HFF-Myc (cell line): ENCODE measurements around the gene DSG1.
"Not testable (repeated sequence)": the region's sequence is repeated elsewhere in the genome, so short reads cannot be mapped to it uniquely, and the experiment has no call there.

ENCODE experiments used
- DNase-seq: peaks from one replicate; pipeline ENCODE4 v3.0.0-alpha.2; 2011; ENCODE audit warnings: low read depth; ENCODE audit errors: extremely low read depth
- H3K4me3 ChIP-seq: replicated peaks from 2 replicates; pipeline ENCODE4 v1.5.1; 2011; ENCODE audit warnings: low read depth, mild to moderate bottlenecking, control low read depth, low read length
- TF ChIP-seq, protein P1 (sequence below): IDR thresholded peaks from 2 replicates; pipeline ENCODE4 v1.5.1; 2012; ENCODE audit warnings: mild to moderate bottlenecking, low read depth, low read length, control low read depth; ENCODE audit errors: missing control alignments

The DSG1 gene

DNA sequence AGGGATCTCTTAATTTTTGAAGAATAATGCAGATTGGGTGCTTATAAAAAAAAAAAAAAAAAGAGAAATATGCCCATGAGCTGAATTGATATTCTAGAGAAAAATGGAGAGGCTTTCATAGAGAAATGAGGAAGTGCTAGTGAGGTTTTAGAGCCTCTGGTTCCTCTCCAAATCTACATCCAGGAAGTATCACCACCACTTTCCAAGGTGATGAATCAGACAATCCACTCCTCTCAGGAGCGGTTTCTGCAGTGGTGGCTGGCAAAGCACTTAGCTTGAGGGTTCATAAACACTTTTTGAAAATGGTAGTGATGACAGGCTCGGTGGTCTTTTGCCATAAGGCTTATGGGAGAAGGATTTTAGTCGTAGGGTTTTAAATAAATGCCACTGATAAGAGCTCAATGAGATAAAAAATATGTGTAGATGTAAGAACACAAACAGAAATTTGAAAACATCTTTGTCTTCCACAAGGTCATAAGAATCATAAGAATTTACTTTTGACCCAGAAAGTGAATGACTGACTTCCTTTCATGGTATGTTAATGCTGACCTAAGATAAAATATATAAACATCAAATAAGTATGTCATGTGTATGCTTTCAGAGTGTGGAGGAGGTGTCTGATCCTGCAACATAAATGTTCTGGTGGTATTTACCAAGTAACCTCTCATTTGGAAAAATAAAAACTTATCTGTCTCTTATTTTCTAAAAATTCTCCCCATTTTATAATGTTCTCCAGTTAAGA lies 42.1 kb upstream of the DSG1 start:
- DNase-seq: no peak
- no peak overlapping the region for H3K4me3 ChIP-seq
- TF ChIP-seq, protein P1, sequence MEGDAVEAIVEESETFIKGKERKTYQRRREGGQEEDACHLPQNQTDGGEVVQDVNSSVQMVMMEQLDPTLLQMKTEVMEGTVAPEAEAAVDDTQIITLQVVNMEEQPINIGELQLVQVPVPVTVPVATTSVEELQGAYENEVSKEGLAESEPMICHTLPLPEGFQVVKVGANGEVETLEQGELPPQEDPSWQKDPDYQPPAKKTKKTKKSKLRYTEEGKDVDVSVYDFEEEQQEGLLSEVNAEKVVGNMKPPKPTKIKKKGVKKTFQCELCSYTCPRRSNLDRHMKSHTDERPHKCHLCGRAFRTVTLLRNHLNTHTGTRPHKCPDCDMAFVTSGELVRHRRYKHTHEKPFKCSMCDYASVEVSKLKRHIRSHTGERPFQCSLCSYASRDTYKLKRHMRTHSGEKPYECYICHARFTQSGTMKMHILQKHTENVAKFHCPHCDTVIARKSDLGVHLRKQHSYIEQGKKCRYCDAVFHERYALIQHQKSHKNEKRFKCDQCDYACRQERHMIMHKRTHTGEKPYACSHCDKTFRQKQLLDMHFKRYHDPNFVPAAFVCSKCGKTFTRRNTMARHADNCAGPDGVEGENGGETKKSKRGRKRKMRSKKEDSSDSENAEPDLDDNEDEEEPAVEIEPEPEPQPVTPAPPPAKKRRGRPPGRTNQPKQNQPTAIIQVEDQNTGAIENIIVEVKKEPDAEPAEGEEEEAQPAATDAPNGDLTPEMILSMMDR: no peak

DNA sequence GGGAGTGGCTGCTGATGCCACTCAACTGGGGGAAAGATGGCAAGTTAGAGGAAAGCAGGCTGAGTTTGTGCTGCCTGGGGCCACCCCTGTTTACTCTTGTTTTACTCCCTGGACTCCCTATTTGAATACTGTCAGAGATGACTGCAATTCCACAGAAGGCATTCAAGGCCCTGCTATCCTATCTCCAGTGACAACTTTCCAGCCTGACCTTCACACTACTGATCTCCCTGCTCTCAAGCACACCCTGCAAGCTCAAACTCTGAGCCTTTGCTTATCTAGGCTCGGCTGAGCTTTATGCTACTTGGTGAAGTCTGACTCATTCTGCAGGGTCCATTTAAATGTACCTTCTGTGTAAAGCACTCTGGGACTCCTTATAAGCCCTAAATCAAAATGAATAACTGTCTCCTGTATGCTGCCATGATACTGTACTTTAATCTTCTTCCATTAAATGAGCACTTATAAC lies 39.3 kb upstream of the DSG1 start:
- TF ChIP-seq, protein P1: no peak
- DNase-seq: no peak
- no peak overlapping the region for H3K4me3 ChIP-seq

DNA sequence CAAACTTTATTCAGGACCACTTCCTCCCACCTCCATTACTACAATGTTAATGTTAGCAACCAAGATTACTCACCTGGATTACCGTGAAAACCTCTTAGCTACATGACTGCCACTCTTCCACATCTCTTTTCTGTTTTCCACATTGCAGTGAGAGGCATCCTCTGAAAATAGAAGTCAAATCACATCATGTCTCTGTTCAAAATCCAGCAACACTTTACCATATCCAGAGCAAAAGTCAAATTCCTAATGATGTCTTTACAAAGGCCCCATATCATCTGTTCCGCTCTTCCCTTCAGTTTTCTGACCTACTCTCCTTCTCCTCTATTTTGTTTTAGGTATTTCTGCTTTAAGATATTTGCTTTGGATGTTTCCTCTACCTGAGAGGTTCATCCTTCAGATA lies 37.5 kb upstream of the DSG1 start:
- no peak overlapping the region for H3K4me3 ChIP-seq
- TF ChIP-seq, protein P1: no peak
- DNase-seq: no peak

DNA sequence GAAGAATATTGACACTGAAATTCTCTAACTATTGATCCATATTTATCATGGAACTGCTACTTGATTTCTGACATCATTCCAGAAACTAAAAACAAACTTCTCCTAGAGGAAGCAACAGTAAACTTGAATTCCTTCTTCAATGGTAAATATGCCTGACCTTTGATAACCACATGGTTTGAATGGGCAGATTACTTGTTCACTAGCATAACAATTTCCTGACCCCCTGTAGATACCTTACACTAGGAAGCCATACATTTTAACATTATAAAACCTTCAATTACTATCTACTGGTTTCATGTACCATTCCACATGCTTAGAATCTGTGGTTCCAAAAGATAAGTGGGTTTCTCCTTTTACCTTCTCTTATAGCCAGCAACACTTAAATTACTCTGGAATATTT lies 36.5 kb upstream of the DSG1 start:
- H3K4me3 ChIP-seq: no peak overlapping the region

DNA sequence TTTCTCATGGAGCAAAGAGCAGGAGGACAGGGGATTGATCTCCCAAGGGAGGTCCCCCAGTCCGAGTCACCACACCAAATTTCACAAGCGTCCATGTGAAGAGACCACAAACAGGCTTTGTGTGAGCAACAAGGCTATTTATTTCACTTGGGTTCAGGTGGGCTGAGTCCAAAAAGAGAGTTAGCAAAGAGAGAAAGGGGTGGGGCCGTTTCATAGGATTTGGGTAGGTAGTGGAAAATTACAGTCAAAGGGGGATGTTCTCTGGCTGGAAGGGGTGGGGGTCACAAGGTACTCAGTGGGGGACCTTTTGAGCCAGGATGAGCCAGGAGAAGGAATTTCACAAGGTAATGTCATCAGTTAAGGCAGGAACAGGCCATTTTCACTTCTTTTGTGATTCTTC lies 28.5 kb upstream of the DSG1 start:
- DNase-seq: not testable (repeated sequence)

More for the DNA sequence above, 36.5 kb upstream of the DSG1 start:
- DNase-seq: no peak
- TF ChIP-seq, protein P1: no peak

DNA sequence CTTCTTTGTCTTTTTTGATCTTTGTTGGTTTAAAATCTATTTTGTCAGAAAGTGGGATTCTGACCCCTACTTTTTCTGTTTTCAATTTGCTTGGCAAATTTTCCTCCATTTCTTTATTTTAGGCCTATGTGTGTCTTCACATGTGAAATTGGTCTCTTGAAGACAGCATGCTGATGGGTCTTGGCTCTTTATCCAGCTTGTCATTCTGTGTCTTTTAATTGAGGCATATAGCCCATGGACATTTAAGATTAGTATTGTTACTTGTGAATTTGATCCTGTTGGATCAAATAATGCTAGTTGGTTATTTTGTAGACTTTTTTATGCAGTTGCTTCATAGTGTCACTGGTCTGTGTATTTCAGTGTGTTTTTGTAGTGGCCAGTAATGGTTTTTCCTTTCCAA lies 26.3 kb upstream of the DSG1 start:
- no peak overlapping the region for H3K4me3 ChIP-seq
- DNase-seq: no peak
- TF ChIP-seq, protein P1: no peak

More for the DNA sequence above, 28.5 kb upstream of the DSG1 start:
- H3K4me3 ChIP-seq: not testable (repeated sequence)

DNA sequence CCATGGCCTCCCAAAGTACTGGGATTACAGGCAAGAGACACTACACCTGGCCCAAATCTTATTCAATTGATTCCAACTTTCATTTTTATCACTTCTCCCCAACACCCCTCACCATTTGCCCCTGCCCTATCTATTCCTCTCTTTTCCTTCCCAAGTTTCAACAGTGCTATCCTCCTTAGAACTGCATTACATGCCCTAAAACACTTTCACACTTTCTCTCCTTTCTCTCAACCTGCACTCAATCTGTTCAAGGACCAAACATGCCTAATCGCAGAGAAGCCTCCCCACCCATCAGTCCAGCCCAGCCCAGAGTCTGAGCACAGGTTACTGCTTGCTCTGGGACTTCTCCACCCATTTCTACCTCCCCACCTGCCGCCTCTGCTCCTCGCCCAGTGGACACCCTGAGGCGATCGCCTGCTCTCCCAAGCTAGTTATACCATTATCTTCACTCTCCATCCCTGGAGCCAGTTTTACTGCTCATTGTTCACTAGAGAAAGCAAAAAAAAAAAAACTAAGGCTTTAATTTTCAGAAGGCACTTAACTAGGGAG lies 23.7 kb upstream of the DSG1 start:
- no peak overlapping the region for H3K4me3 ChIP-seq
- TF ChIP-seq, protein P1: no peak
- DNase-seq: no peak
